Mesodermal cell (in vitro differentiated cells): ENCODE results near the gene NUDT13.
"Not testable (repeated sequence)": the region's sequence is repeated elsewhere in the genome, so short reads cannot be mapped to it uniquely, and the experiment has no call there.

Source experiments
- H3K27ac ChIP-seq: 2 replicates; pipeline ENCODE4 v1.7.0; 2013; ENCODE audit warnings: mild to moderate bottlenecking, low read depth, low read length, moderate library complexity; ENCODE audit not compliant: severe bottlenecking
- H3K36me3 ChIP-seq: 2 replicates; pipeline ENCODE4 v1.7.1; 2013; ENCODE audit warnings: mild to moderate bottlenecking, low read length, moderate library complexity; ENCODE audit not compliant: control insufficient read depth, insufficient read depth
- H3K4me1 ChIP-seq: one replicate; pipeline ENCODE4 v1.7.1; 2013; ENCODE audit warnings: mild to moderate bottlenecking, low read length; ENCODE audit not compliant: insufficient read depth, control insufficient read depth, poor library complexity, severe bottlenecking
- H3K4me3 ChIP-seq: 2 replicates; pipeline ENCODE4 v1.7.0; 2013; ENCODE audit warnings: low read length, control low read depth, mild to moderate bottlenecking; ENCODE audit not compliant: insufficient read depth, poor library complexity, severe bottlenecking; ENCODE audit errors: extremely low read depth
- H3K9me3 ChIP-seq: 2 replicates; pipeline ENCODE4 v1.7.1; 2013; ENCODE audit warnings: mild to moderate bottlenecking, low read length, moderate library complexity; ENCODE audit not compliant: control insufficient read depth
- WGBS, 2 experiments: methylation state at CpG; one replicate each; pipeline ENCODE4 v1.1.5; 2013; ENCODE audit warnings: missing lambda C conversion rate in 2 of 2; ENCODE audit not compliant: insufficient coverage in 2 of 2; 5-methylcytosine and 5-hydroxymethylcytosine counted together

NUDT13 gene

GRCh38 chr10:73134727-73135126, 24.5 kb downstream of the NUDT13 start:
- H3K4me1 ChIP-seq, result no peaks in the 10 kb centered on the region
- H3K36me3 ChIP-seq, result peaks cover 87% of the 10 kb centered on the region
- H3K4me3 ChIP-seq, result no peak overlapping the region
- no peaks in the 10 kb centered on the region for H3K9me3 ChIP-seq
- 100% methylated on average over 1 of the region's 3 CpGs; no CpG with 5 or more reads in 1 of the 2 experiments for WGBS, 2 experiments
- H3K27ac ChIP-seq, result no peak overlapping the region

GRCh38 chr10:73136627-73137026, 26.4 kb downstream of the NUDT13 start:
- H3K27ac ChIP-seq, result no peak overlapping the region

GRCh38 chr10:73139251-73139650, 29.0 kb downstream of the NUDT13 start:
- Histone ChIP-seq H3K4me3 (no peak overlapping the region), H3K4me1 (no peaks in the 10 kb centered on the region), H3K27ac (peak overlapping the region; percentile 10), H3K36me3 (peaks cover 82% of the 10 kb centered on the region), H3K9me3 (no peaks in the 10 kb centered on the region)
- 100% methylated on average over 1 of the region's 2 CpGs; no CpG with 5 or more reads in 1 of the 2 experiments for WGBS, 2 experiments

More at GRCh38 chr10:73136627-73137026, 26.4 kb downstream of the NUDT13 start:
- peaks cover 83% of the 10 kb centered on the region for H3K36me3 ChIP-seq
- H3K9me3 ChIP-seq, result no peaks in the 10 kb centered on the region
- 100% methylated on average over 2 of the region's 2 CpGs for WGBS, 2 experiments
- H3K4me3 ChIP-seq, result no peak overlapping the region
- H3K4me1 ChIP-seq, result no peaks in the 10 kb centered on the region

GRCh38 chr10:73141603-73142002, 31.3 kb downstream of the NUDT13 start:
- no peaks in the 10 kb centered on the region for H3K4me1 ChIP-seq
- no peak overlapping the region for H3K4me3 ChIP-seq
- WGBS, 2 experiments, result 89 to 90% methylated on average over 2 of the region's 3 CpGs
- H3K9me3 ChIP-seq, result no peaks in the 10 kb centered on the region
- no peak overlapping the region for H3K27ac ChIP-seq
- peaks cover 85% of the 10 kb centered on the region for H3K36me3 ChIP-seq

GRCh38 chr10:73150633-73151413, 40.6 kb downstream of the NUDT13 start:
- WGBS, 2 experiments, result 100% methylated on average over 1 to 3 of the region's 8 CpGs
- peaks cover 64% of the 10 kb centered on the region for H3K36me3 ChIP-seq
- H3K4me1 ChIP-seq, H3K4me3 ChIP-seq, H3K9me3 ChIP-seq, H3K27ac ChIP-seq: not testable (repeated sequence)

- Histone ChIP-seq H3K4me1 (no peaks in the 10 kb centered on the region), H3K27ac (no peak overlapping the region), H3K4me3 (no peak overlapping the region), H3K9me3 (no peaks in the 10 kb centered on the region), H3K36me3 (peaks cover 61% of the 10 kb centered on the region)
- WGBS, 2 experiments, result 100% methylated on average over 1 to 2 of the region's 3 CpGs
Measured at GRCh38 chr10:73152009-73152408, 41.8 kb downstream of the NUDT13 start.

GRCh38 chr10:73156054-73156453, 45.8 kb downstream of the NUDT13 start:
- Histone ChIP-seq H3K4me3 (no peak overlapping the region), H3K9me3 (no peaks in the 10 kb centered on the region), H3K4me1 (no peaks in the 10 kb centered on the region), H3K36me3 (peaks cover 67% of the 10 kb centered on the region), H3K27ac (no peak overlapping the region)
- 92% methylated on average over 2 of the region's 3 CpGs; no CpG with 5 or more reads in 1 of the 2 experiments for WGBS, 2 experiments

- Histone ChIP-seq H3K4me1 (no peaks in the 10 kb centered on the region), H3K36me3 (peaks cover 73% of the 10 kb centered on the region), H3K9me3 (peaks cover 5% of the 10 kb centered on the region), H3K4me3 (no peak overlapping the region), H3K27ac (no peak overlapping the region)
- WGBS, 2 experiments, result 25 to 30% methylated on average over 2 to 4 of the region's 5 CpGs
Measured at GRCh38 chr10:73159038-73159648, 48.9 kb downstream of the NUDT13 start.

GRCh38 chr10:73161079-73161478, 50.8 kb downstream of the NUDT13 start:
- no peaks in the 10 kb centered on the region for H3K4me1 ChIP-seq
- peaks cover 5% of the 10 kb centered on the region for H3K9me3 ChIP-seq
- no peak overlapping the region for H3K4me3 ChIP-seq
- H3K36me3 ChIP-seq, result peaks cover 62% of the 10 kb centered on the region
- H3K27ac ChIP-seq, result no peak overlapping the region
- WGBS, 2 experiments, result no CpG with 5 or more reads among the region's 1 CpG

GRCh38 chr10:73161662-73162061, 51.4 kb downstream of the NUDT13 start:
- no peak overlapping the region for H3K27ac ChIP-seq
- H3K9me3 ChIP-seq, result peaks cover 5% of the 10 kb centered on the region
- peaks cover 60% of the 10 kb centered on the region for H3K36me3 ChIP-seq
- no peak overlapping the region for H3K4me3 ChIP-seq
- no peaks in the 10 kb centered on the region for H3K4me1 ChIP-seq
- 89 to 95% methylated on average over 3 of the region's 3 CpGs for WGBS, 2 experiments

- H3K4me1 ChIP-seq, result no peaks in the 10 kb centered on the region
- peaks cover 5% of the 10 kb centered on the region for H3K9me3 ChIP-seq
- H3K4me3 ChIP-seq, result no peak overlapping the region
- no peak overlapping the region for H3K27ac ChIP-seq
- 86 to 95% methylated on average over 2 of the region's 2 CpGs for WGBS, 2 experiments
- H3K36me3 ChIP-seq, result peaks cover 53% of the 10 kb centered on the region
Measured at GRCh38 chr10:73163096-73163495, 52.8 kb downstream of the NUDT13 start.
